ENCODE results near the gene ITK.

ITK gene

GRCh38 chr5:157248821-157249470, 68.3 kb downstream of the ITK start:
- no peak for DNase-seq (ENCODE audit: low spot score)
- no peak for TF ChIP-seq CTCF (IDR thresholded peaks at IDR 0.05; ENCODE audit: extremely low read depth, missing control alignments)

GRCh38 chr5:157252711-157253465, 72.2 kb downstream of the ITK start:
- TF ChIP-seq CTCF (IDR thresholded peaks at IDR 0.05; ENCODE audit: extremely low read depth, missing control alignments) = no peak
- DNase-seq (ENCODE audit: low spot score) = peak; percentile 57

GRCh38 chr5:157253547-157253946, 72.9 kb downstream of the ITK start:
- TF ChIP-seq CTCF (IDR thresholded peaks at IDR 0.05; ENCODE audit: extremely low read depth, missing control alignments) = peak; percentile 89
- DNase-seq (ENCODE audit: low spot score) = peak; percentile 65

- DNase-seq (ENCODE audit: low spot score) = no peak
- no peak for TF ChIP-seq CTCF (IDR thresholded peaks at IDR 0.05; ENCODE audit: extremely low read depth, missing control alignments)
These were observed 77.8 kb downstream of the ITK start for GRCh38 chr5:157258450-157258849.

- no peak for TF ChIP-seq CTCF (IDR thresholded peaks at IDR 0.05; ENCODE audit: extremely low read depth, missing control alignments)
- DNase-seq (ENCODE audit: low spot score) = no peak
These were observed 79.1 kb downstream of the ITK start for GRCh38 chr5:157259699-157260098.

- no peak for TF ChIP-seq CTCF (IDR thresholded peaks at IDR 0.05; ENCODE audit: extremely low read depth, missing control alignments)
- DNase-seq (ENCODE audit: low spot score) = no peak
These were observed 83.0 kb downstream of the ITK start for GRCh38 chr5:157263496-157264090.

- DNase-seq (ENCODE audit: low spot score) = peak; percentile 94
- TF ChIP-seq CTCF (IDR thresholded peaks at IDR 0.05; ENCODE audit: extremely low read depth, missing control alignments) = no peak
These were observed 85.2 kb downstream of the ITK start, which contains the start of gene CYFIP2 for GRCh38 chr5:157265714-157266285. CYFIP2 (plus strand) TSS chr5:157266123; CDS start chr5:157285362, 19,239 bp downstream.
